OCI-LY1 (cell line): ENCODE results near the gene IFNAR2.
"Not testable (repeated sequence)": the region's sequence is repeated elsewhere in the genome, so short reads cannot be mapped to it uniquely, and the experiment has no call there.

Experiments used
- EZH2 ChIP-seq: fragments of 200-600 bp; sonication (generic), shearing (Covaris generic); IDR thresholded peaks from 2 replicates; pipeline ENCODE4 v1.8.0; 2017; ENCODE audit warnings: borderline replicate concordance, mixed run types, mild to moderate bottlenecking, antibody characterized with exemption, low read length, moderate library complexity, mixed read lengths
- TF ChIP-seq, protein P1 (sequence below): fragments of 200-600 bp; sonication (generic), shearing (Covaris generic); IDR thresholded peaks from 2 replicates; pipeline ENCODE4 v1.5.1; 2017; ENCODE audit warnings: mild to moderate bottlenecking, antibody characterized with exemption, low read length, moderate library complexity, mixed read lengths

DNA sequence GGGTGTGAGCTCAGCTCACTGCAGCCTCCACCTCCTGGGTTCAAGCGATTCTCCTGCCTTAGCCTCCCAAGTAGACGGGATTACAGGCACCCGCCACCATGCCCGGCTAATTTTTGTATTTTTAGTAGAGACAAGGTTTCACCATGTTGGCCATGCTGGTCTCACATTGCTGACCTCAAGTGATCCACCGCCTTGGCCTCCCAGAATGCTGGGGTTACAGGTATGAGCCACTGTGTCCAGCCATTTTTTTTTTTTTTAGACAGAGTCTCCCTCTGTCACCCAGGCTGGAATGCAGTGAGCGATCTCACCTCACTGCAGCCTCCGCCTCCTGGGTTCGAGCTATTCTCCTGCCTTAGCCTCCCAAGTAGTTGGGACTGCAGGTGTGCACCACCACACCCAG is 13.1 kb downstream of the IFNAR2 start:
- TF ChIP-seq, protein P1, sequence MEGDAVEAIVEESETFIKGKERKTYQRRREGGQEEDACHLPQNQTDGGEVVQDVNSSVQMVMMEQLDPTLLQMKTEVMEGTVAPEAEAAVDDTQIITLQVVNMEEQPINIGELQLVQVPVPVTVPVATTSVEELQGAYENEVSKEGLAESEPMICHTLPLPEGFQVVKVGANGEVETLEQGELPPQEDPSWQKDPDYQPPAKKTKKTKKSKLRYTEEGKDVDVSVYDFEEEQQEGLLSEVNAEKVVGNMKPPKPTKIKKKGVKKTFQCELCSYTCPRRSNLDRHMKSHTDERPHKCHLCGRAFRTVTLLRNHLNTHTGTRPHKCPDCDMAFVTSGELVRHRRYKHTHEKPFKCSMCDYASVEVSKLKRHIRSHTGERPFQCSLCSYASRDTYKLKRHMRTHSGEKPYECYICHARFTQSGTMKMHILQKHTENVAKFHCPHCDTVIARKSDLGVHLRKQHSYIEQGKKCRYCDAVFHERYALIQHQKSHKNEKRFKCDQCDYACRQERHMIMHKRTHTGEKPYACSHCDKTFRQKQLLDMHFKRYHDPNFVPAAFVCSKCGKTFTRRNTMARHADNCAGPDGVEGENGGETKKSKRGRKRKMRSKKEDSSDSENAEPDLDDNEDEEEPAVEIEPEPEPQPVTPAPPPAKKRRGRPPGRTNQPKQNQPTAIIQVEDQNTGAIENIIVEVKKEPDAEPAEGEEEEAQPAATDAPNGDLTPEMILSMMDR = not testable (repeated sequence)
- TF ChIP-seq EZH2 = not testable (repeated sequence)
